Eye (tissue), 1 donor: ENCODE measurements around the gene LRP1.

ENCODE experiments used
- DNase-seq: peaks from one replicate; pipeline ENCODE4 v3.0.0-alpha.2; 2015

LRP1 gene

GRCh38 chr12:57178213-57178612, 49.9 kb downstream of the LRP1 start:
- DNase-seq = no peak

DNA sequence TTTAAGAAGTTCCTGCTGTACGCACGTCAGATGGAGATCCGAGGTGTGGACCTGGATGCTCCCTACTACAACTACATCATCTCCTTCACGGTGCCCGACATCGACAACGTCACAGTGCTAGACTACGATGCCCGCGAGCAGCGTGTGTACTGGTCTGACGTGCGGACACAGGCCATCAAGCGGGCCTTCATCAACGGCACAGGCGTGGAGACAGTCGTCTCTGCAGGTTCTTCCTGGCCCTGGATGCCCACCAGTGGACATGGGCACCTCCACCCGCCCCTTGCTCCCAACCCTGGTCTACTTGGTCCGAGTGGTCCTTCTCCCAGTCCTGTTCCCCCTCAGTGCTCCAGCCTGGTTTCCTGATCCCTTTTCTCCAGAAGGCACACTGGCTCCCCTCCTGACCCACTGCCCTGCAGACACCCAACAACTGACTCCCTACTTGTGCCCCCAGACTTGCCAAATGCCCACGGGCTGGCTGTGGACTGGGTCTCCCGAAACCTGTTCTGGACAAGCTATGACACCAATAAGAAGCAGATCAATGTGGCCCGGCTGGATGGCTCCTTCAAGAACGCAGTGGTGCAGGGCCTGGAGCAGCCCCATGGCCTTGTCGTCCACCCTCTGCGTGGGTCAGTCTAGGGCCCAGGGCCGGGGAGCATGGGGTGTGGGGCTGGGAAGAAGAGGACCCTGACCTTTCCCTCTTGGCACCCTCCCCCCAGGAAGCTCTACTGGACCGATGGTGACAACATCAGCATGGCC, 51.2 kb downstream of the LRP1 start:
- DNase-seq = no peak

- no peak for DNase-seq
These were observed 52.2 kb downstream of the LRP1 start for GRCh38 chr12:57180321-57180989.

DNA sequence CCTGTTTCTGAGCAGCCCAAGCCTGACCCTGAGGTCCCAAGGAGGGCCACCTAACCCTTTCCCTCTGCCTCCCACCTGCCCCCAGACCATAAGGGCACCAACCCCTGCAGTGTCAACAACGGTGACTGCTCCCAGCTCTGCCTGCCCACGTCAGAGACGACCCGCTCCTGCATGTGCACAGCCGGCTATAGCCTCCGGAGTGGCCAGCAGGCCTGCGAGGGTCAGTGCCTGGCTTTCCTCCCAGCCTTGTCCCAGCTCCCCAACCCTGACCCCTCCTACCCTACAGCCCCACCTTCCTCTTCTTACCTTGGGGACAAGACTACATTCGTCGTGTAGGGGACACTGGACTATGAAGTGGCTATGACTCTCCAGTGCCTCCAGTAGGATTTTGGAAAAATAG, 52.8 kb downstream of the LRP1 start:
- no peak for DNase-seq

DNA sequence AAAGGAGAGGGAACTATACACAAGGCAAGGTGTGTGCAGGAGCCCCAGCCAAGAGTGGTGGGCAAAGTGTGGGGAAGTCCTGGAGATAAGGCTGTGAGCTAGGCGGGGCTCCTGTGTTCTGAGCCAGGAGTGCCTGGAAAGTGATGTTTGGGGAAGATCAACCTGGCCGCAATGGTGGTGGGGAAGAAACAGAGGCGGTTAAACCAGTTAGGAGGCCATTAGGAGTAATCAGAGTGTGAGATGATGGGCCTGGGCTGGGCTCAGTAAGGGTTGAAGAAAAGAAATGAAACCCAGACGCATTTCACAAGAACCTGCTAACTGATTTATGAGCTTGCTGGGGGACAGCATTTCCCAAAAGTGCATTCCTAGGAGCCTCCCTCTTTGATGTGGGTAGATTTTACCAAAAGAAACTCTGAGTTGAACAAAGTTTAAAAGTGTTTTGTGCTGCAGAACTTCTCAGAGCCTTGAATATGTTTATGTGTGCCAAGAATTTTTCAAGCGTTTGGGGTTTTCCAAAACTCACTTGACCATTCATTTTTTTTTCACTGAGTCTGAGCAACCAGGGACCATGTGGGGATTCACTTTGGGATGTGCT, 53.4 kb downstream of the LRP1 start:
- no peak for DNase-seq

DNA sequence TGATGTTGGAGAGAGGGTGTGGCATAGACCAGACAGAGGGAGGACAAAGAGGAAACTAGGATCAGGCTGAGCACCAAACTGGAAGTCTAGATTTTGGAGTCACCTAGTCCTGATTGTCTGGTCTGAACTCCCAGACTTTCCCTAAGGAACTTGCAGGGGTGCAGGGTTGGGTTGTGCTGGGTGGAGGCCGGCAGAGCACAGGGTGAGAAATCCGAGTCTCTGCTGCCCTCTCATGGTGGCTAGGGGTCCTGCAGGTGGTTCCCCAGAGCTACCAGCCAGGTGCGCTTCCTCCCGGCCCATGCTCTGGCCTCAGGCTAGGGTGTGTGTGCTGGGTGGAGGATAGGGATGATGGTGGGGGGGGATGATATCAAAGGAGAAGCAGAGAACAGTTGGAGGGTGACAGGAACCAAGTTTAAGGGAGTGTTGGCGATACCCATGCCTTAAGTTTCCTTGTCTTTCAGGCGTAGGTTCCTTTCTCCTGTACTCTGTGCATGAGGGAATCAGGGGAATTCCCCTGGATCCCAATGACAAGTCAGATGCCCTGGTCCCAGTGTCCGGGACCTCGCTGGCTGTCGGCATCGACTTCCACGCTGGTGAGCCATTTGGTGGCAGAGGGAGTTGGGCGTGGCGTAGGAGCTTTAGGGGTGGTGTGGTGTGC, 54.8 kb downstream of the LRP1 start:
- peak; percentile 92 for DNase-seq

DNA sequence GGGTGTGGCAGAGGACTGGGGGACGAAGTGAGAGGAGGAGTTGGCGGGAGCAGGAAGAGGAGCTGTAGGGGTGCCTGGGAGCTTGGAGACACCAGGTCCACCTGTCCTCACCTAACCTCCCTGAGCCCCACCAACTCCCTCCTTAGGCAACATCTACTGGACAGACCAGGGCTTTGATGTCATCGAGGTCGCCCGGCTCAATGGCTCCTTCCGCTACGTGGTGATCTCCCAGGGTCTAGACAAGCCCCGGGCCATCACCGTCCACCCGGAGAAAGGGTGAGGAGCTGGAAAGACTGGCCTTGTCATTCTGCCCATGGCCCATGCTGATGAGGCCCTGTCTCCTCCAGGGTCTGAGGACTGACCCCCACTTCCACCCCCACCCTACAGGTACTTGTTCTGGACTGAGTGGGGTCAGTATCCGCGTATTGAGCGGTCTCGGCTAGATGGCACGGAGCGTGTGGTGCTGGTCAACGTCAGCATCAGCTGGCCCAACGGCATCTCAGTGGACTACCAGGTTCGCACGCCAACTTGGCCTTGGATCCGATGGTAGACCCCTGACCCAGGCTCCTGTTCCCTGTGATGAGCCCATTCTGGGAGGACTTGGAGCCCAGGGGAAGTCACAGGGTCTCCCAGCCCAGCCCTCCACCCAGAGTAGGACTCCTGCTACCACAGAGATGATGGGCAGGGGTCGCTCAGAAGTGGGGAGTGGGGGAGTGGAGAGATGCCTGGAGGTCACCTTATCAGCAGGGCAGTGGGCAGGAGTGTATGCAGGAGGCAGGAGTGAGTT, 55.8 kb downstream of the LRP1 start:
- no peak for DNase-seq

DNA sequence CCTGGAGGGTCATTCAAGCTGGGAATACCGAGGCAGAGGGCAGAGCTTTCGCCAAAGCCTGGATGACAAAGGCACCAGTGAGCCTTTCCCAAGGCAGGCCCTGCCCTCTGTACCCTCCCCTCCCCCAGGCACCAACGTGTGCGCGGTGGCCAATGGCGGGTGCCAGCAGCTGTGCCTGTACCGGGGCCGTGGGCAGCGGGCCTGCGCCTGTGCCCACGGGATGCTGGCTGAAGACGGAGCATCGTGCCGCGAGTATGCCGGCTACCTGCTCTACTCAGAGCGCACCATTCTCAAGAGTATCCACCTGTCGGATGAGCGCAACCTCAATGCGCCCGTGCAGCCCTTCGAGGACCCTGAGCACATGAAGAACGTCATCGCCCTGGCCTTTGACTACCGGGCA, 57.1 kb downstream of the LRP1 start:
- DNase-seq = no peak

DNA sequence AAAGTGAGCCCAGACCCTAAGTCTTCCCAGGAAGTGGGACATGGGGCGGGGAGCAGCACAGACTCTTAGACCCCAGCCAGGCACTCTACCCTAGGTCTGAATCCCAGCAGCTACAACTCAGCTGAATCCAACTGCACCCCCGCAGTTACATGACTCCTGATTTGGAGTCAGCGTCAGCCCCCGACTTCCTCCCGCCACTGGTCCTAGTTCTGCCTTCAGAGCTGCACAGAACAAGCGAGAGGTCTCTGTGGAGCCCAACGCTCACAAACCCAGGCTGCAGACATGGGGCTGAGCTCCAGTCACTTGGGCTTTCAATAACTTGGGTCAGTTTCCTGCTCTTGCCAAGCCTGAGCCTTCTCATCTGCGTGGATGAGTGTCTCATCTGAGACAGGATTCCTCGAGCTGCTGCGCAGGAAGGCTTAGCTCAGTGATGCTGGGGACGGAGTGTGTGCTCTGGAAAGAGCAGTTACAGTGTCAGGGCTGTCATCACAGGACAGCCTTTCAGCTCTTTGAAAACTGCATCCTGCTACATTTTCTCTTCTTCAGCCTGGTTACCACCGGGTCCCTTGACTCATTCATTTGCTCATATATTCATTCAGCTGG, 57.7 kb downstream of the LRP1 start:
- no peak for DNase-seq

- no peak for DNase-seq
These were observed 59.2 kb downstream of the LRP1 start for GRCh38 chr12:57187222-57188089.

- DNase-seq = no peak
These were observed 59.8 kb downstream of the LRP1 start for GRCh38 chr12:57188090-57188425.

DNA sequence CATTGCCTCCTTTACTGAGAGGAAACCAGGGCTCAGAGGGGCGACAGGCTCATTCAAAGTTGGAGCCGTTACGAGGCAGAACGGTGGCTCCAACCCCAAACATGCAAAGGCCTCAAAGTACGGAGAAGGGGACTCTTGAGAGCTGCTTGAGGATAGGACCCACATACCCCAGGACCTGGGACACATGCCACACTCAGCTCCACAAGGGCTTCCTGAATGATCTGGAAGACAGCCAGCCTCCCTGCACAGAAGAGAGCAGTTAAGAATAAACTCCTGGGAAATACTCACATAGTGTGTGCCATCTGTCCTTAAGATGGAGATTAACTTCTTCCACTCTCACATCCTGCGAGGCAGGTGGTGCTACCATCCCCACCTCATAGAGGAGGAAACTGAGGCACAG, 61.8 kb downstream of the LRP1 start:
- DNase-seq = no peak

DNA sequence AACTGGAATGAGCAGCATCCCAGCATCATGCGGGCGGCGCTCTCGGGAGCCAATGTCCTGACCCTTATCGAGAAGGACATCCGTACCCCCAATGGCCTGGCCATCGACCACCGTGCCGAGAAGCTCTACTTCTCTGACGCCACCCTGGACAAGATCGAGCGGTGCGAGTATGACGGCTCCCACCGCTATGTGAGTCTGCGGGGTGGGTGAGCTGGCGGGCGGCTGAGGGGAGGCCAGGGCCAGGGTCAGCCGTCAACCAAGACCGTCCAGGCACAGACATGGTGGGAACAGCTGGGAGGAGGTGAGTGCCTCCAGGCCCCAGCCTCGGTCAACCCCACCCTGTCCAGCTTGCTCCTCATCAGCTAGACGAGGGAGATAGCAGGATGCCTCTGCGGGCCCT, 62.5 kb downstream of the LRP1 start:
- DNase-seq = no peak

DNA sequence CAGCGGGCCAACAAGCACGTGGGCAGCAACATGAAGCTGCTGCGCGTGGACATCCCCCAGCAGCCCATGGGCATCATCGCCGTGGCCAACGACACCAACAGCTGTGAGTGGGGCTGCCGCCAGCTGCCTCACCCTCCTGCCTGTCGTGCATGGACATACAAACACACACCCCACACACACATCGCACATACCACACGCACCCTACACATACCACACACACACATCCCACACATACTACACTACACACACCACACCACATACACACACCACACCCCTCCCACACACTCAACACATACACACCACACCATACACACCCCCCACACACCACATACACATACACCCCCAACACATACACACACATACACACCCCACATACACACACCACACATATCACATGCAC, 63.1 kb downstream of the LRP1 start:
- no peak for DNase-seq

DNA sequence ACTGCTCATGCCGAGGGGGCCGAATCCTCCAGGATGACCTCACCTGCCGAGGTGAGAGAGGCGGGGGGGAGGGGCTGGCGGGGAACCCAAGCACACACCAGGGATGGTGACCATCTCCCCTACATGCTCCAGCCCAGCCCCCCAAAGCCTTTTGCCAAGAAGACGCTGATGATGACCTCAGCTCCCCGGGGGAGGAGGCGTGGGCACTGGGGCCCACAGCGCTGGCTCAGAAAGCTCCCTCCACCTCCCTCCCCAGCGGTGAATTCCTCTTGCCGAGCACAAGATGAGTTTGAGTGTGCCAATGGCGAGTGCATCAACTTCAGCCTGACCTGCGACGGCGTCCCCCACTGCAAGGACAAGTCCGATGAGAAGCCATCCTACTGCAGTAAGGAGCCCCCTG, 64.6 kb downstream of the LRP1 start:
- DNase-seq = no peak

GRCh38 chr12:57193706-57194245, 65.5 kb downstream of the LRP1 start:
- DNase-seq = no peak

GRCh38 chr12:57194253-57194652, 66.0 kb downstream of the LRP1 start:
- no peak for DNase-seq

DNA sequence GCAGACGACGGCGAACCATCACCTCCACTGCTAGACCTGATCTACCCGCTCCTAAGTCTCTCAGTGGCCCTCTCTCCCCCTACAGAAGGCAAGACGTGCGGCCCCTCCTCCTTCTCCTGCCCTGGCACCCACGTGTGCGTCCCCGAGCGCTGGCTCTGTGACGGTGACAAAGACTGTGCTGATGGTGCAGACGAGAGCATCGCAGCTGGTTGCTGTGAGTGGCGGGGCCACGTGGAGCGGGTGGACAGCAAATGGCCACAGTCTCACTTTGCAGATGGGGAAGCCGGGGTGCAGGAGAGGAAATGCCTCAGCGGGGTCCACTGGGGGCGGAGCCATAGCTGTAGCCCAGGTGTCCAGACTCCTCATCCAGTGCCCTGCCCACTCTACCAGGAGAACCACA, 66.9 kb downstream of the LRP1 start:
- DNase-seq = no peak

GRCh38 chr12:57195611-57196371, 67.5 kb downstream of the LRP1 start:
- no peak for DNase-seq

GRCh38 chr12:57196439-57196838, 68.2 kb downstream of the LRP1 start:
- no peak for DNase-seq

DNA sequence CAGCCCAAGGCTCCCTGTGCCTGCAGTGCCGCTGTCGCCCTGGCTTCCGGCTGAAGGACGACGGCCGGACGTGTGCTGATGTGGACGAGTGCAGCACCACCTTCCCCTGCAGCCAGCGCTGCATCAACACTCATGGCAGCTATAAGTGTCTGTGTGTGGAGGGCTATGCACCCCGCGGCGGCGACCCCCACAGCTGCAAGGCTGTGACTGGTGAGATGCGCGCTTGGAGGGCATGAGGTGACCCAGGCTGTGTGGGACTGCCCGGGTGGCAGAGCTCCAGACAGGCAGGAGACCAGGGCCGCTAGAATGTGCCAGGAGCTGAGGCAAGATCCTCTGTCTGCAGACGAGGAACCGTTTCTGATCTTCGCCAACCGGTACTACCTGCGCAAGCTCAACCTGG, 68.7 kb downstream of the LRP1 start:
- DNase-seq = no peak
